Activated CD4-positive, alpha-beta T cell treated with anti-CD3 and anti-CD28 coated beads, Interleukin-2, amount 50 U/mL, for 1 hour (primary cell): ENCODE measurements around the gene DTWD1.
A peak's percentile ranks its signal among the peaks of the same experiment; 100 is the strongest.
"Not testable (repeated sequence)": the region's sequence is repeated elsewhere in the genome, so short reads cannot be mapped to it uniquely, and the experiment has no call there.

ENCODE experiments used
- DNase-seq: peaks from one replicate; pipeline ENCODE4 v3.0.0-alpha.2; 2020

DTWD1 gene, protein sequence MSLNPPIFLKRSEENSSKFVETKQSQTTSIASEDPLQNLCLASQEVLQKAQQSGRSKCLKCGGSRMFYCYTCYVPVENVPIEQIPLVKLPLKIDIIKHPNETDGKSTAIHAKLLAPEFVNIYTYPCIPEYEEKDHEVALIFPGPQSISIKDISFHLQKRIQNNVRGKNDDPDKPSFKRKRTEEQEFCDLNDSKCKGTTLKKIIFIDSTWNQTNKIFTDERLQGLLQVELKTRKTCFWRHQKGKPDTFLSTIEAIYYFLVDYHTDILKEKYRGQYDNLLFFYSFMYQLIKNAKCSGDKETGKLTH

DNA sequence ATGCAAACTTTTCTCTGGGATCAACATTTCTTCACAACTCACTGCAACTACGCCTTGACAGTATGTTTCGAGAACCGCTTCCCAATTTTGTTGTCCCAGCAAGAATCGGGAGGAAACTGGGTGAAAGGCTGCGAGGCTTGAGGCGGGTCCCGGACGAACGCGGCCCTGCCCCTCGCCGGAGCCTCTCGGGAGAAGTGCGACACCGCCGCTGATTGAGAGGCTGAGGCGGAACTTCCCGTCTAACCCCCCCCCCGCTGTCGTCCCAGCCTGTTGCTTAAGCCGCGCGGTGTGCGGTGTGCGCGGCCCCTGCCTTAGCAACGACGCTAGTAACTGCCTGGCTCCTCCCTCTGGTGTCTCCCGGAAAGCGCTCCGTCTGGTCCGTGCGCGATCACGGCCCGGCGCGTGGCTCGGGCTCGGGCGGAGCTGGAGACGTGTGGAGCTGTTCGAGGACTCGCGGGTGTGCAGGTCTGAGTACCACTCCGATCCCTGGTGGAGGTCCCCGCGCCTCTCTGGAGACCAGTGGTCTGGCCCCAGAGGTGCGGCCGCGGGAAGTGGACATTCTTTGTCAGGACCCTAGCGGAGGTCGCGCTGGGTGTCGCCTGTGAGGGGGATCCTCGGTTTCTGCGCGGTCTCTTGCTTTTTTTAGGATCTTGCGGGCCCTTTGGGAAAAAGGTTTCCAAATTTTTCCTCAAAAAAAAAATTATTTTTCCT lies at the start of gene DTWD1, which contains the start of gene FAM227B:
Gene DTWD1 (plus strand): TSS at position 391 of the 711 bp plus-strand sequence. CDS start 4,120 bp downstream, outside the sequence.
Gene FAM227B (minus strand): TSS at position 161 of the 711 bp plus-strand sequence. CDS start 5,647 bp downstream, outside the sequence.
- DNase-seq, result peak; percentile 89

DNA sequence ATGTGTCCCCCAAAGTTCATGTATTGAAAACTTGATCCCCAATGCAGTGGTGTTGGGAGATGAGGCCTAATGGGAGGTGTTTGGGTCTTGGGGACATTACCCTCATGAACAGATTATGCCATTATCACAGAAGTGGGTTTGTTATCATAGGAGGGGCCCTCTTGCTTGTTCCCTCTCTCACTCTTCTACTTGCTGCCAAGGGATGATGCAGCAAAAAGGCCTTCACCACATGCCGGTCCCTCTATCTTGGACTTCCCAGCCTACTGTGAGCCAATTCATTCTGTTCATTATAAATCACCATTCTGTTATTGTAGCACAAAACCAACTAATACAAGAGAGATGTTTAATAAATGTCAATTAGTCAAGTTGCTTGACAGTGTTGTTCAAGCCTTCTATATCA lies 47.4 kb upstream of the DTWD1 start:
- no peak for DNase-seq

DNA sequence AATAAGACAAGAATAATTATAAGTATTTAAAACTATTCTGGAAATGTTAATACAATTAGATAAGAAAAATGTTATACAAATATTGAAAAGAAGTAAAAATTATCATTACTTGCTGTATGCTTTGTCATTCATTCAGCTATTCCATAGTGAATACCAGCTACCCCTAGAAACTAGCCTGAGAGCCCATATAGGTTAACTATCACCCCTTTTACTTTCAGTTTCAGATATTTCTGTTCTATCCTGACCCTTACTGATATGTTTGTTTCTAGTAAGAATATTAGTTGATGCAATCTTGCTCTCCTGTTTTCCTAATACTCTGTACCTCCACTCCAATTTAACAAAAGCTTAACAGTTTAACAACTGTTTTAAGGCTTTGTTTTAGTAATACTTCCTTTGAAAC lies 31.8 kb upstream of the DTWD1 start:
- no peak for DNase-seq

DNA sequence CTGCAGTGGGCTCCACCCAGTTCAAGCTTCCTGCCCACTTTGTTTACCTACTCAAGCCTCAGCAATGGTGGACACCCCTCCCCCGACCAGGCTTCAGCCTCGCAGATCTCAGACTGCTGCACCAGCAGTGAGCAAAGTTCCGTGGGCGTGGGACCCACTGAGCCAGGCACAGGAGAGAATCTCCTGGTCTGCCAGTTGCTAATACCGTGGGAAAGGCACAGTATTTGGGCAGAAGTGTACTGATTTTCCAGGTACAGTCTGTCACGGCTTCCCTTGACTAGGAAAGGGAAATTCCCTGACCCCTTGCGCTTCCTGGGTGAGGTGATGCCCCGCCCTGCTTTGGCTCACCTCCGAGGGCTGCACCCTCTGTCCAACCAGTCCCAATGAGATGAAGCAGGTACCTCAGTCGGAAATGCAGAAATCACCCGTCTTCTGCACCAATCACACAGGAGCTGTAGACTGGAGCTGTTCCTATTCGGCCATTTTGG lies 28.0 kb upstream of the DTWD1 start:
- not testable (repeated sequence) for DNase-seq

DNA sequence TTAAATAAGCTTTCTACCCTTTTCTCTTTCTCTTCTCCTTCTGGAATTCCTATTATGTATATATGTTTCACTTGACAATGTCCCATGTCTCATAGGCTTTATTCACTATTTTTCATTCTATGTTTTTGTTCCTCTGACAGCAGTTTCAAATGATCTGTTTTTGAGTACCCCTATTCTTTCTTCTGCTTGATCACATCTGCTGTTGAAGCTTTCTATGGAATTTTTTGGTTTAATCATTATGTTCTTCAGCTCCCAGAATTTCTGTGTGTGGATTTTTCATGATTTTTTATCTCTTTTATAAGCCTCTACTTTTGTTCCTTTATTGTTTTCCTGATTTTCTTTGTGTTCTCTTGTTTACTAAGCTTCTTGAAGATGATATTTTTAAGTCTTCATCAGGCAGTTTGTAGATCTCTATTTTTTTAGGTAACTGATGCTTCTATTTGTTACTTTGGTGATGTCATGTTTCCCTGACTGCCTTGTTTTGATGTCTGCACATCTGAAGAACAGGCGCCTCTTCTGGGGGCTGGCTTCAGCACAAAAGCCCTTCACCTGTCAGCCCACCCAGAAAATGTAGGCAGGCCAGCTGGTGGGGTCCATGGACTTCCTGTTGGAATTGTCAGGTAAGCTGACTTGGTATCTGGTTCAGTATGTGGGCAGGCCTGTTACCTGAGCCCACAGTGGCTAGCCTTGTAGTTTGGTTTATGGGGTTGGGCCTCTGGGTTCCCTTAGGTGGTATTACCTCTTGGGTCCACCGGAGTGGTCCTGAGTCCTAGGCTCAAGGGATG lies 16.0 kb upstream of the DTWD1 start:
- no peak for DNase-seq

DNA sequence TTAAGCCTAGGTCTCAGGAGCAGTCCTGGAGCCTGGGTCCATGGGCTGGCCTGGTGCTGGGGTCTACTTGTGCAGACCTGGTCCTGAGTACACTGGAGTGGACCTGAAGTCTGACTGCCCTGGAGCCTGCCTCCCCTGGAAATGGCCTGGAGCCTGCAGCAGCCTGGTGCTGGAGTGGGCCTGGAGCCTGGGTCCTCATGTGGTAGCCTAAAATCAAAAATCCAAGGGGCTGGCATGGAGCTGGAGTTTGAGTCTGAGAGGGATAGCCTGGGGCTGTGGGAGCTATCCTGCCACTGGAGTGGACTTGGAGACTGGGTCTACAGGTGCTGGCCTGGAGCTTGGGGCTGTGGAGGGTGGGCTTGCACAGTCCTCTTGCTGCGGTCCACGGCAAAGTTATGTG lies 15.3 kb upstream of the DTWD1 start:
- no peak for DNase-seq

DNA sequence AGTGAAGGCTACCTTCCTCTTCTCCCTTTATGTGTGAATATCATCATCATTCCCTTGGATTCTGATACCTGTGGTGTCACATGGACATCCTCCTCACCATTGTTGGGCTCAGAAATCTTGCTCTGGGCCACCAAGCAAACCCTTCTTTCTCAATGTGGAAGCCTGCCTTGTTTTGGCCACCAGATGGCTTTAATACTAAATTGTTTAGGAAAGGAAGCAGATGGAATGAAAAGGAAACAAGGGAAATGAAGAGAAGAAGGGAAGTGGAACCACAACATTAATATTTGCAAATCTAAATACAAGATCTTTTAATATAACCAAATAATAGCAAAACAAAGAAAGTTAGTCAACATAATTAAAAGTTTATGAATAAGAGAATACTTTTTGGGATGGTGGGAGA lies 14.3 kb upstream of the DTWD1 start:
- DNase-seq, result no peak

DNA sequence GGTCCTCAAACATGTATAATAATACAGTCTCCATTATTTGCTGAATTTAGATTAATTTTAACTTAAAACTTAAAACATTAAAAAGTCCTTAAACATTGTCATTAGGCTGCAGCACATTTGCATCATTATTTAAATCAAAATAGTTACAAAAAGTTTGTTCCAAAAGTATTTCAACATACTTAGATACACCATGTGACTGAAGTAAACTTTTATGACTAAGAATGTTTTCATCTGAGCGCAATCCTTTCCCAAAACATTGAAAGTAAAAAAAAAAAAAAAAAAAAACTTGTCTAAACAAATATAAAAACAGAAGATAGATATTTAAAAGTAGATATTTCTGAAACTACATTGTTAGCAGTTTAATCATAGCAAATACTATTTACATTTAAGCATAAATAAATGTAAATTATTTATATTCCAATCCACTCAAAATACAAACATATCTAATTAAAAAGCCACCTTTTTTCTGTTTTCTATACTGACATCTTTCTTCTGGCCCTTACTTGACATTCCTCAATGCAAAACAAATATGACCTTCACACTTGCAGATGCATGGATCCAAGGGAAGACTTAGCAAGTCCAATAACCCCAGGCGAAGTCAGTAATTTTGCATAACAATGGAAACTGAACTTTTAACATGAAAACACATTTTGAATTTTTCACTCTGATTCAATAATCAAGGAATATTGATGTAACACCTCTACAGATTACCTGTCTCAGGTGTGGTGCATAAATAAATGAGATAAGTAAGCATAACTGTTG lies 10.5 kb upstream of the DTWD1 start:
- no peak for DNase-seq

DNA sequence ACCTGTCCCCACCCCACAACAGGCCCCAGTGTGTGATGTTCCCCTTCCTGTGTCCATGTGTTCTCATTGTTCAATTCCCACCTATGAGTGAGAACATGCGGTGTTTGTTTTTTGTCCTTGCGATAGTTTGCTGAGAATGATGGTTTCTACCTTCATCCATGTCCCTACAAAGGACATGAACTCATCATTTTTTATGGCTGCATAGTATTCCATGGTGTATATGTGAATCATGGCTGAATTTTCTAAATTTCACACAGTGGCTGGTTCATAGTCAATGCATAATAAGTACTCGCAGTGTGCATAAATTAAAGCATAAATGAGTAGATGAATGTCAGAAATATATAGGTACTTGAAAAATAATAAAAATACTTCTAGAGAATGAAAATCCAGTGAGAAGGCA lies 8.6 kb upstream of the DTWD1 start:
- DNase-seq, result not testable (repeated sequence)

DNA sequence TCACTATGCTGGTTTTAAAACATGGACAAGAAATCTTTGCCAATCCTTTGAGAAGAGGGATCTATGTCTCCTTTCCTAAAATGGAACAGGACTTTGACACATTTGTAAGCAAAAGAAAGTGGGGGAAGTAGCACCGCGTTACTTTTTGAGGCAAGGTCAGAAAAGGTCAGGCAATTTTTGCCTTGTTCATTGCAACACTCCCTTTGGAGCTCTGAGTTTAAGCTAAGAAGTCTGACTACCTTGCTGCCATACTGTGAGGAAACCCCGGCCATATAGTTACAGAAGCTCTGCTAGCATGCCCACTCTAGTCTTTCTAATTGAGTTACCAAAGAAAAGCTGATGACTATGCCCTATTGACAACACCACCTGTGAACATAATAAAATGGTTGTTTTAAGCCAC lies 1.6 kb upstream of the DTWD1 start:
- no peak for DNase-seq

DNA sequence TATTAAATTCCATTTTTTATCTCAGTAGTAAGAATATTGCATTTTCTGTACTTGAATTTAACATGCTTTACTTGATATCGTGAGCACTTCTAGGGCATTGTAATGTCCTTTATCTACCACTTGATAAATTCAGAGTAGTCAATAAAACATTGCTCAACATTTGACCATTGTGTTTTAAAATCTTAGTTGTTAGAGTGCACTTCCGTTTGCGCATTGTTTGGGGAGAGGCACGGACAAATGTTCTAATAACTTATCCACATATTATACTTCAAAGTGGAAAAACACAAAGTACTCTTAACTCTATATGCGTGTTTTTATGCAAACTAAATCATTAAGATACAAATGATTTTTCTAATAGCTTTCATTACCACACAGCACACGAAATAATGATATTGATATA lies 649 bp upstream of the DTWD1 start:
- no peak for DNase-seq

DNA sequence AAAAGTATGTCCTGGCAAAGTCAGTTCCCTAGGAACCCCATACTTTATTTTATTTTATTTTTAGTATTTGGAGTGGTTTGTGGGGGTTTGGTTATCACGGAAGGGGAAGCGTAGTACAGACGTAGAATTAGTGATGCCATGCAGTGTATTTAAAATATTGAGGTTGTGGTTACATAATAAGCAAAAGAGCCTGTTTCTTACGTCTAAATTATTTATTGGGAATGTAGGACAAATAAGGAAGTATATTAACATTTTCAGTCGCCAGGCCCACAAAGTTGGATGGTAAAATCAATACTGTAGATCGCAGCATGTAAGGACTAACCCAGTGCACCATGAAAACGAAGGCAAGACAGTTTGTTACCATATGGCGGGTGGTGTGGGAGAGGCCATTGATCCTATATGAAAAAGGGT lies 558 bp downstream of the DTWD1 start:
- no peak for DNase-seq

DNA sequence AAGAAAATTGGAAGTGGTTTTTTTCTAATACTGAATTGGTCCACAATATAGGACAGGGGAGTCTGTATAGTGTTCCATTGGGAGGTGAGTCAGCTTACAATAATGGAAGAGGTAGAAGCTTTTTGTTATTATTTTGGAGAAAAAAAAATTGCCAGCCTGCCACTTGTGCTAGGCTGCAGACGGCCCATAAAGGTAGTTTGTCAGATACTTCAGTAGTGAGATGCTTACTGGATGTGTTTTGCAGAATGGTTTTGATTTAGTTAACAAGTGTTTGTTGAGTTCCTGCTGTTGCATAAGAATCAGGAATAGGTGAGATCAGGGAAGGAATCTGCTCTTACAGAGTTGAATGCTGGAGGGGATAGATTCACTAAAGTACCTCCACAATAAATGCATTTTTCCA lies 1.0 kb downstream of the DTWD1 start:
- no peak for DNase-seq

DNA sequence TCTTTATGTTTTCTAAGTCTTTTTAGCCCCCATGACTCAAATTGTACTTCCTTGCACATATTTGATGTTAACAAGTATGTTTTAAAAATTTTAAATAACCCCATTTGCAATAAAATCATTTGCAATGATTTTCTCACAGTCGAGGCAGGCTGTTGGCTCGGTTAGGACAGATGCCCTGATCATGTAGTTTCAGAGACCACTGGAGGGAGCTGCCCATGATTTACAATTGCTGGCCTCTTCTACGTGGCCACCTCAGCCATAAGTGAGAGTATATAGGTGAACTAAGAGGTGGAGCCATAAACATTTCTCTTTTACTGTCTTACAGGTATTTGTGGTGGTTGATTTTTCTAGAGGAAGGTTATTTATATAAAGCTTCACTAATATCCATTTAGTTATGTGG lies 1.7 kb downstream of the DTWD1 start:
- DNase-seq, result no peak

DNA sequence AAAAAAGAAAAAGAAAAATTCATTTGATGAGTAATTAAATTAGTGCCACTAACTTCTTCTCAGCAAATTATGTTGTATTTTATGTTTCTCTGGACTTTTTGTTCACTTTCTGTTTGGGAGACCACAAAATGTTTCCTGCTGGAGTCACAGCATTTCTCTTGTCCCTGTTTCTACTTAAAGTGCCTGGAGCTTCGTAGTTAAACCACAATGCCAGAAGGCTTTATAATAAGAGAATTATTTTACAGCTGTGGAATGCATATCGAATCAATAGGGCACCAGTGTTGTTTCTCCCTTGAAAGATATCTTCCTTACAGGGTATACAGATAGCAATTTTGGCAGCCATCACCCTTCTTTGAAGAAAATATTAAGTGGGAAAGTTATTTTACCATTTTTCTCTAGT lies 3.2 kb downstream of the DTWD1 start:
- DNase-seq, result no peak

DNA sequence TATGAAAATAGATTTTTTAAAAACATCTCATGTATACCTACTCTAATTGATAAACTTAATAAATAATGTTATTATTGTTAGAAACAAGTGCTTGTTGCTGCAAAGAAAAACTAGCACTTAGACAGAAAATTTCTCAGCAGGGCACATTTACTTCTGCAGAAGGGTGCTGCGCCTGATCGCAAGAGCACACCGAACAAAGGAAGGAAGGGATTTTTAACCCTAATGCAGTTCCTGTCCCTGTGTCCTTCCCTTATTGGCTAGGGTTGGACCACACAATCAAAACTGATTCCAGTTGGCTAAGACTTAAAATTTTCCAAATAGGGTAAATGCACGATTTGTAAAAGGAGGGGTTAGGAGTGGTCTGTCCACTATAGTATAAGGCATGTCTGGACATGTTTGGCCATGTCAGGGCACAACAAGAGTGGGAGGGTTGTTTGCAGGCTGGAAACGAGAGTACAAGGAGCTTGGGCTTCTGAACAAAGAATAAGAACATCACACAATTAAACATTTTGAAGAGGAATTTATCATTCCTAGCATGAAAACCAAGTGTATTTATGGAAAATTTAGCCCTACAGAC lies 4.7 kb downstream of the DTWD1 start:
- no peak for DNase-seq

DNA sequence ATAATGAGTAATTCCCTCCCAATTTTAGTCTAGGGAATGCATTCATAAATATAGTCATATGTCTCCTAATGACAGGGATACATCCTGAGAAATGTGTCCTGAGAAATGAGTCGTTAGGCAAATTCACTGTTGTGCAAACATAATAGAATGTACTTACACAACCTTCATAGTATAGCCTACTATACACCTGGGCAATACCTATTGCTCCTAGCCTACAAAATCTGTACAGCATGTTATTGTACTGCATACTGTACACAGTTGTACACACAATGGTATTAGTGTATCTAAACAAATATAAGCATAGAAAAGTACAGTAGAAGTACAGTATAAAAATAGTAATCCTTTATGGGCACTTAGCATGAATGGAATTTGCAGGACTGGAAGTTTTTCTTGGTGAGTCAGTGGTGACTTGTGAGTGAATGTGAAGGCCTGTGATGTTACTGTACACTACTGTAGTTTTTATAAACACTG lies 6.6 kb downstream of the DTWD1 start:
- DNase-seq, result no peak

DNA sequence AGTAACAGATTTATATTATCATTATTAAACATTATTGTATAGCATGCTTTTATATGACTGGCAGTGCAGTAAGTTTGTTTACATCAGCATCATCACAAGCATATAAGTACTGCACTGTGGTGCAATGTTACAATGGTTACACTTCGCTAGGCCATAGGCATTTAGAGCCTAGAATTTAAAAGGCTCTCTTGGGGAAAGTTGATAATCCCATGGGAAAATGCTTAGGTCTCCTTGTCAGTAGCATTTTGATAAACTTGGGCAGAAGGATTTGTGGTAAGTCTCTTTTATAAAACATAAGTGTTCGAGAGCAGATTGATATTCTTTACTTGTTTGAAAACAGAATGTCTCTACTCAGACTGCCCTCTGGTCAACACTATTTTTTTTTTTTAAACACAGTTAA lies 7.5 kb downstream of the DTWD1 start:
- DNase-seq, result no peak

DNA sequence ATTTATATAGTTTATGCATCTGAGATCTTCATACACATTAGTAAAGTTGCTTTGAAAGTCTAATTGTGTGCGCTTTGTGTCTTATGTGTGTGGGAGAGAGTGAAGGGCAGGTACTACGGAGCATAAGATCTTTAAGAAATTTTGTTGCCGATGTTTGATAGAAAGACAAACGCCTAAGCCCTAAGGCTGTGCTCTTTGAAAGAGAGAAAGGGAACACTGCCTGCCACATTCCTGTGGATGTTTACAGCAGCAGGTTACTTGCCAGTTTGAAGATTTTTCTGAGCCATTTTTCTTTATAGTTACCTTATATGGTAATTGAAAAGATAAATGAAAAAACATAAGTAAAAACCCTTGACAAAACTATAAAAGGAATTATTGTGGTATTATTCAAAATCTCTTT lies 17.0 kb downstream of the DTWD1 start:
- DNase-seq, result no peak

DNA sequence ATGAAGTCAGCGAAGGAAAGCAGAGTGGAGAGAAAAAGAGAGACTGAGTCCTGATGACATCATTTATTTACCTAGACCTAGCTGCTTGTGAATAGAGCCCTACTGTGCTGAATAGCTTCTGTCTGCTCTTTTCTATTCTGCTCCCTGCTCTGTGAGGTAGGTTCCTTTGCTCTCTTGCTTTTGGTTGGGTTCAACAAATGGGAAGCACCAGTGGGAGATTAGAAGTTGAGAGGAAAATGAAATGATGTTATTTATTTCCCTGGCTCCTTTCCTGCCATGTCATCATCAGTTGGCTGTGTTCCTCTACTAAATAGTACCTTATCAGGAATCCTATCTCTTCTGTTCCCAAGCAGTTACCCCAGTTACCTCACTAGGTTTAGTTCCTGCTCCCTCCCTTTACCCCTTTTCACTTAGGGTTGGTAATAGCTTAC lies 23.5 kb downstream of the DTWD1 start:
- no peak for DNase-seq

DNA sequence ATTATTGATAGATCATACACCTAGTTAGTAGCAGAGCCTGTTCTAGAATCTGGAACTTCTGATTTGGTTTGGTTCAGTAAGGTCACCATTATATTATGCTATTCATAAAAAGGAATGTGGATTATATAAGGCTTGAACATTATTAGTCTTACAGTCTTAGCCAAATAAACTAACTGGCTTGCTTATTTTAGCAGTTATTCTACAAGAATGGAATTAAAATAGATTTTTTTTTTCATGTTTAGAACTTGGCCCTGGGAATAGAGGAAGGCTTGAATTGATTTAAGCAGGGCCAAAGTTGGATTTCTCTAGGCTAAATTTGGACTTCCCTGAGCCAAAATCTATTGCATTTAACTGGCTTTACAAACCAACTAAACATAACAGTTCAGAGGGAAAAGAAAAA lies 24.4 kb downstream of the DTWD1 start:
- no peak for DNase-seq

DNA sequence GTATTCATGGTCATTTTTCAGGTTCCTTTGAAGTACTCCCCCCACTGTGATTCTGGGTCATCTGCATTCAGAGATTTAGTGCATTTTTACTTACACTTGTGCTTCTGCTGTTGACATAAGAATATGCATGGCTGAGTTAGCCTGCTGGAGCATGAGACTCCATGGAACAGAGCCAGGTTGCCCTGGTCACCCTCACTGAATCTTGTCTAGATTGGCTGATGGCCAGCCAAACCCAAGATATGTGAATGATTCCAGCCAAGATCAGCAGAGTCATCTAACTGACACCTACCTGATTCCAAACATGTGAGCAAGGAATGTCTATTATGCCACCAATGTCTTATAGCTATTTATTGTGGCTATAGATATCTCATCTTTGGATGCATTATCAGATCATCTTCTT lies 25.1 kb downstream of the DTWD1 start:
- DNase-seq, result no peak
